CD4-positive, alpha-beta T cell treated with Interleukin-12 subunit alpha and Interleukin-12 subunit beta, for 1 hour (primary cell): ENCODE measurements around the gene SLAMF8.

ENCODE experiments used
- DNase-seq: peaks from one replicate; pipeline ENCODE4 v3.0.0-alpha.2; 2020

The SLAMF8 gene

GRCh38 chr1:159826441-159827101 is at the start of gene SLAMF8:
Gene SLAMF8, plus strand, starts transcription at chr1:159826873. Its CDS starts 26 bp downstream, at chr1:159826899.
- DNase-seq = peak; percentile 58

DNA sequence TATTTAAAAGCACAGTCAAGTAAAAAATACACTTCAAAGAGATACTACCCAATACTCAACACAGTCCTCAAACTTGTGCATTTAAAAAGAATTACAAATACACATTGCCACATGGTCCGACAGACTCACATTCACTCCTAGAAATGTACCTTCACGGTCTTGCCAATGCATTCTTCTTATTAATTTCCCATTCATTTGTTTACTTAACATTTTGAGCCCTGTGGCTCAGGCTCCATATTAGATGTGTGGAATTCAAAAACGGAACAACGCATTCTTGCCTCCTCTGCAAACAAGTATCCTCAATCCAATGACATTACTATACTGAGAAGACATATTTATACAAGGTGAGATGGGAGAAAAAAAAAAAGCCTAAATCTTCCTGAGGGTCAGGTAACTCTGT is 48.4 kb upstream of the SLAMF8 start:
- DNase-seq = no peak

DNA sequence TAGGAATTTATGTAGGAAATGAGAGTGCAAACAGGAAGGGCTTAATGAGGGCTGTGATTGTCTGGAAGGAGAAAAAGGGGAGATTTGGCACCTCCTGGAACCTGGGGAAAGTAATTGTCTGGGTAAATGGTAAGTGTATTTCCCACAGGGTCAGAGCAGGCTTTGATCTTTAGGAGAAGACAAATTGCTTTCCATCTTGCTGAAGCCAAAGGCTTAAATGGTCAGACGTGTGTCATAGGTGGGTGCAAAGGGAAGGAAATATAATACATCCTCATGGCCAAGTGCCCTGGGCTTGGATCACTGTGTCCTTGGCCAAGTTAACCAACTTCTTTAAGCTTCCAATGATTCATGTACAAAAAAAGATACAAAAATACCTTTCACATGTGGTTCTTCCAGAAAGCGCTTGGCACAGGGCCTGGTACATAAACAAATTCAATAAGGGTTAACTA is 47.2 kb upstream of the SLAMF8 start:
- DNase-seq = no peak

- peak; percentile 99 for DNase-seq
These were observed 45.8 kb upstream of the SLAMF8 start, which contains the start of gene DUSP23 for GRCh38 chr1:159780583-159781582. Gene DUSP23, plus strand, starts transcription at chr1:159780962. Its CDS starts 139 bp downstream, at chr1:159781101.

DNA sequence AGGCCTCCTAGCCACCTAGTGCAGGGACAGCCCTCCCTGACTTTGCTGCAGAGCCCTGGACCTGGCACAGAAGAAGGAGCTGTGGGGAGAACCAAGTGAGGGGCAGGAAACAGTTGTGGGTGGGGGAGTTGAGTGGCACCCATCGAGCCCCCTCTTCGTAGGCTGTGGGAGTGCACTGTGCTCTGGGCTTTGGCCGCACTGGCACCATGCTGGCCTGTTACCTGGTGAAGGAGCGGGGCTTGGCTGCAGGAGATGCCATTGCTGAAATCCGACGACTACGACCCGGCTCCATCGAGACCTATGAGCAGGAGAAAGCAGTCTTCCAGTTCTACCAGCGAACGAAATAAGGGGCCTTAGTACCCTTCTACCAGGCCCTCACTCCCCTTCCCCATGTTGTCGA is 44.7 kb upstream of the SLAMF8 start:
- no peak for DNase-seq

DNA sequence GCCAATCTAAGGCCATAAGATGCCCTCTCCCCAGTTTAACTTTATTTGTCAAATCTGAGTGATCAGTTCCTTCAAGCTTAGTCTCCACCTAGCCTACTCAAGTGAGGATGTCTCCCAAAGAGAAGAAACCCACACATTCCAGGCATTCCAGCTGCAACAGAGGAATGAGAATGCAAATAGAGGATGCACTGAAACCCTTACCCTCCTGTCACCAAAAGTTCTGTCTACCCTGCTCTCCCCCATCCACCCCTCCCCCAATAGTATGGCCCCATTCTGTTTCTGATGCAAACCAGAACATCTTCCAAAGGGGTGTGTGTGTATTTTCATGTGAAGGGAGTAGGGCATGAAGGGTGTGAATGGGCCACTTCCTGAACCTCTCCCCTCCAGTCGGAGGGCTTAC is 42.9 kb upstream of the SLAMF8 start:
- DNase-seq = no peak

DNA sequence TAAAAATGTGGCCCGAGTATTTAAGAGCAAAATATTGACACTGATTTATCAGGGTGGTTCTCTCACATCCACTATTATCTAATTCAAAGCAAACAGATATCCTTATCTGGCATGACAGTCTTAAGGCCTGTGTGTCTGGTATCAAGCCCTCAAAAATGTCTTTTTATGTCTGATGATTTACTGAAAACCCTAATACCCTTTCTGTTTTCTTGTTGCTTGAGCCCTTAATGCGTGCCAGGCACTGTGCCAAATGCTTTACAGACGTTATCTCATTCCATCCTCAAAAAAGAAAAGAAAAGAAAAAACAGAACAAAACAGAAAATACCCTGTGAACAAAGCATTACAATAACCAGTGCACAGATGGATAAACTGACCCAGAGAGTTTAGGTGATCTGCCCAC is 40.2 kb upstream of the SLAMF8 start:
- no peak for DNase-seq

DNA sequence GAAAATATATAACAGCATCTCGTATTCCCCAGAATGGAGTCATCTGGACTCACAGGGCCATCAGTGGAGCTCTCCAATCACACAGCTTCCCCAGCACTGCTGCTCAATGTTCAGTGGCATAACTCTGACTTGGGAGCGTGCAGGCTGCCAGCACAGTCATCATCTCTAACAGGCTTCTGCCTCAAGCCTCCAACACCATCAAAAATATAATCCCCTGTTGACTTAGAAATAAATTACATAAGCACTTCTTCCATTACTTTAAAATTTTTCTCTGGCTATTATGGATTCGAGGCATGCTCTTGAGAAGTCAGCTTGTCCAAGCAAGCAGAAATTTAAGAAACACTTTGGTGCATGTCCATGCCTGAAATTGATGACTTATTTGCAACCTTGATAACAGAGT is 39.7 kb upstream of the SLAMF8 start:
- no peak for DNase-seq

DNA sequence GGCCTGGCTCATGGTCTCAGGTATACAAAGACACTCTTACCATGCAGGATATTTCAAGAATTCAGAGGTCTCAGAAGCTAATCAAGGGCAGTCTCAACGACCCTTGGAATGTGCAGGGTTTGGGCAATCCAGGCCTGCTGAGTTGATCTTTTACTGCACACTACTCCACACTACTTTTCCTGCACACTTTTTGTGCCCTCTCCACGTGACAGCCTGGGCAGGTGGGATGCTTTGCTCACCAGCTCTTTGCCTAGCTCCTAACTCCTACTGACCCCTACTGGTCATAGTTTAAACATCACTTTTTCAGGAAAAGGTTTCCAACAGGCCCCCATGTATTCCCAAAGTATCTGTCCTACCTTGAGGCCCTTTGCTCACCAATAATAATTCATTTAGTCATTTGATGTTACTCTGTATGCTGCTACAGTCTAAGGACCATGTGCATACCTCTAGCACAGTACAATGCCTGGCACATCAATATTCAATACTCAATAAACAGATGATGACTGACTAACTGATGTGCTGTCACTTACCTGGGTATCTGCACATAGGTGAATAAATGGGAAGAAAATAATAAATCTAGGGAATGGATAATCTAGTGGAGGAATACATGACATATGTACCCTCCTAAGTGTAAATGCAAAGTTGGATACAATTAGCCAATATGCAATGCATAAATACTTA is 36.3 kb upstream of the SLAMF8 start:
- DNase-seq = peak; percentile 36

GRCh38 chr1:159791031-159791430 is 35.6 kb upstream of the SLAMF8 start:
- DNase-seq = no peak

DNA sequence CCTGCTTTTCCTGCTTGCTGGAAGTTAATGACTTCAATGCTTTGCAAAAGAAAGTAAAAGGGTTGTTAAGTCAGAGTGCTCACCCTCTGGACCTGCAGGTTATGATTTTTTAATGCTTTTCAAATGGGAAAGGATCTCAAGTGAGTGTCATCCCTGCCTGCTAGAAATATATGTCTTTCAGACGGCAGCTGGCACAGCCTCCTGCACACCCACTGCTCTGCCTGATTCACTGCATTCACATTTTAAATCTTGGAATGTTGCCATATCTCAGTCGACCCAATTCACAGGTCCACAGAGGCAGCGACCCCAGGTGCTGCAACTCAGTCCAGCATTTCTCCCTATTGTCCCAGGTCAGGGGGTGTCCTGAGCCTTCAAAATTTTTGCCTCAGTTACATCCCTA is 35.2 kb upstream of the SLAMF8 start:
- DNase-seq = no peak

- no peak for DNase-seq
These were observed 31.1 kb upstream of the SLAMF8 start for GRCh38 chr1:159795534-159795933.

DNA sequence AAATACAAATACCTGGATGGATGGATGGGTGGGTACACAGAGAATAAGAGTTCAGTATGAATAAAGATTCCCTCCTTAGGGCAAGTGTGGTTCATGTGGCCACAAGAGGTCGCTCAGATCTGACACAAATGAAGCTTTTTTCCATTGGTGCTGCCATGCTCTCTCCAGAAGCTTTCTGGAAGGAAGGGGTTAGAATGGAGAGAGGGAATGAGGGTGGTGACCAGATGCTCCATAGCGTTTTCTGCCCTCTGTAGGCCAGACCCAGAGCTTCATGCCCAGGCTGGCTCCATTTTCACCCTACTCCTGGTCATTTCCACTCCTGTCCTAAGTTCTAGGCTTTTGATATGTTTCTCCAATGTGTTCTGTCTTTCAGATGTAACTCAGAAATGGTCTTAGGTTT is 27.8 kb upstream of the SLAMF8 start:
- peak; percentile 63 for DNase-seq

GRCh38 chr1:159799446-159799985 is 27.2 kb upstream of the SLAMF8 start:
- DNase-seq = no peak

DNA sequence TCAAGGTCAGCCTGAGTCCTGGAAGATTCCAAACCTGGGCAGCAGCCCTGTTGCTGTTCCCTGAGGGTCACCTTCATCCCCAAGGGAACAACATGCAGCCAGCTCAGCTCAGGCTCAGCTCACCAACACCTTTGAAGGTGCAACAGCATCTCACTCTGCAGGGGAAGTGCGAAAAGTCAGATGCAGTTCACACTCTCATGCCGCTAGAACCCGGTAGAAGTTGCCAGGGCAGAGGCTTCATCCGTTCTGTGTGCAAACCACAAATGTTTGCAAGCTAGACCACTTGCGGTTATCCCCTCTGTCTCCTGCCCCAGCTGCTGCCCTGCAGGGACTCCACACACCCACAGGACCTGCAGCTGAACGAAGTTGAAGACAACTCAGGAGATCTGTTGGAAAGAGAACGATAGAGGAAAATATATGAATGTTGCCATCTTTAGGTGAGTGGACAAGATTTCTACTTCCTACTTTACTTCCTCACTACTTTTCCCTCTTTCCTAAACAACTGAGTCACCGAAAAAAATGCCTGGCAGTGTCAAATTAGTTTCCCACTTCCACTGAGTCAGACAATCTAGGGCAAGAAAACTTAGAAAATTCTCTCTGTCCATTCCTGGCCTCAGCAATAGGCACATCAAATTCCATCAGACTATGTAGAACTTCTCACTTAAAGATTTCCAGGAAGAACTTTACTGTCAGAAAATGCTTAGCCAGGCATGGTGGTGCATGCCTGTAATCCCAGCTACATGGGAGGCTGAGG is 26.3 kb upstream of the SLAMF8 start:
- peak; percentile 59 for DNase-seq

DNA sequence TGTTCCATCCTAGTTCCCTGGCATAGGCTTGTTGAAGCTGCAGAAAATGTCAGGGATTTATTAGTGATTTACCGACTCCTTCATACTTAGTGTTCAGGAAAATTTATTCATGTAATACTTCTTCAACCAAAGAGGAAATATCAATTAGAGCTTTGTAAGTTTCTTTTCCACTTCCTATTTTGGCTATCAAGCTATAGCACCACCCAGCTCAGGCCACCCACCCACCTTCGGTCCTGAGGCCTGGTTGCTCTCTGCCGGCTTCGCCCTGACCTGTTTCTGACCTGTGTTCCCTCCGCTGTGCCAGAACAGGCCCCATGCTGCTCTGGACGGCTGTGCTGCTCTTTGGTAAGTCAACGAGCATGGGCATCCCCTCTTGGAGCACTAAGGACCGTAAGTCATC is 24.6 kb upstream of the SLAMF8 start, which contains the start of gene FCRL6:
FCRL6 (plus strand) TSS at position 250 of the 400 bp plus-strand sequence; CDS start at position 315, 65 bp downstream.
- DNase-seq = no peak

- no peak for DNase-seq
These were observed 22.6 kb upstream of the SLAMF8 start for GRCh38 chr1:159803956-159804689.

DNA sequence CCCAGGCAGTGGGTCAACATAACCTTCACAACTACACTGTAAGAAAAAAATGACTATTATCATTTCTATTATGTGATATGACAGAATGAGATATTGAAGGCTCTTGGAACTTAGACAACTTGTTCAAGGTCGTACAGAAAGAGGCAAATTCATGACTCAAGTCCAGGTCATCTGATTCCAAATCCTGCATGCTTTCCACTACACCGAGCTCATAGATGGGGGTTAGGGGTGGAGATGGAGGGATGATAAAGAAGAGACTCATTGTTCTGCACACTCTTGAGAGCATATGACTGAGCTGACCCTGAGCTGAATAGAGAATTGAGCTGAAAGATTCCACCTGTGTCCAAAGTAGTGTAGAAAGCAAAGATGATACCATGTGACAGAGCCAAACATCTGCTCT is 21.7 kb upstream of the SLAMF8 start:
- no peak for DNase-seq

DNA sequence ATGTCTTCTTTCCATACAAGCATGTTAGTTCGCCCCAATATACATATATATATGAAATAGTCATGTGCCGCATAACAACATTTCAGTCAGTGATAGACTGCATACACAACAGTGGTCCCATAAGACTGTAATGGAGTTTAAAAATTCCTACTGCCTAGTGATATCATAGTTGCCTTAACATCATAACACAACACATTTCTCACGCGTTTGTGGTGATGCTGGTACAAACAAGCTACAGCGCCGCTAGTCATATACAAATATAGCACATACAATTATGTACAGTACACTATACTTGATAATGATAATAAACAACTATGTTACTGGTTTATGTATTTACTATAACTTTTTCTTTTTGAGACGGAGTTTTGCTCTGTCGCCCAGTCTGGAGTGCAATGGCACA is 10.7 kb upstream of the SLAMF8 start:
- DNase-seq = no peak

DNA sequence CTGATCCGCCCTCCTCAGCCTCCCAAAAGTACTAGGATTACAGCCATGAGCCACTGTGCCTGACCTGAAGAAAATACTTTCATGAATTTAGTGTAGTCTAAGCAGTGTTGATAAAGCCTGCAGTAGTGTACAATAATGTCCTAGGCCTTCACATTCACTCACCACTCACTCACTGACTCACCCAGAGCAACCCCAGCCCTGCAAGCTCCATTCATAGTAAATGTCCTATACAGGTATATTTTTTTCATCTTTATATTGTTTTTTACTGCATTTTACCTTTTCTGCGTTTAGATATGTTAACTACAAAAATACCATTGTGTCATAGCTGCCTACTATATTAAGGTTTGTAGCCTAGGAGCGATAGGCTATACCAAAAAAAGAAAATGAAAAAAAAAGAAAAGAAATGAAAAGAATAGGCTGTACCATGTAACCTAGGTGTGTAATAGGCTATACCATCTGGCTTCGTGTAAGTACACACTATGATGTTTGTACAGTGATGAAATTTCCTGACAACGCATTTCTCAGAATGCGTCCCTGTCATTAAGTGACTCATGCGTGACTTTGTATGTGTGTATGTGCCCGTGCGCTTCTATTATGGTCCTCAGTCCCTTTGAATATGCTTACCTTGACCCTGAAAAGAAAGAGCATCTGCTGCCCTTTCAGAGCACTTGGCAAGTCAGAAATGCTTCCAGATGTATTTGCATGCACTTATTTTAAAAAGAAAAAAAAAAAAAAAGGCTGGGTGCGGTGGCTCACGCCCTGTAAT is 9.2 kb upstream of the SLAMF8 start:
- DNase-seq = no peak
